Muscle layer of duodenum (tissue), 2 donors: Measurements from ENCODE around the gene IRF2.

Experiments
- H3K27ac ChIP-seq: one replicate; pipeline ENCODE4 v1.7.0; 2013; ENCODE audit warnings: mild to moderate bottlenecking, low read length
- H3K27me3 ChIP-seq: one replicate; pipeline ENCODE4 v1.7.0; 2013; ENCODE audit warnings: low read depth, mild to moderate bottlenecking, control low read depth, low read length
- H3K36me3 ChIP-seq, 2 donors: one replicate each; pipeline ENCODE4 v1.7.0; 2013; ENCODE audit warnings: low read length in 2 of 2, control low read depth in 1 of 2, mild to moderate bottlenecking in 1 of 2; ENCODE audit not compliant: insufficient read depth in 2 of 2, control insufficient read depth in 1 of 2
- H3K4me1 ChIP-seq, 2 donors: one replicate each; pipeline ENCODE4 v1.7.0; 2013; ENCODE audit warnings: low read length in 2 of 2, mild to moderate bottlenecking in 2 of 2, control low read depth in 1 of 2, moderate library complexity in 1 of 2; ENCODE audit not compliant: insufficient read depth in 2 of 2, control insufficient read depth in 1 of 2
- H3K4me3 ChIP-seq, 2 donors: one replicate each; pipeline ENCODE4 v1.7.0; 2013; ENCODE audit warnings: low read length in 2 of 2, low read depth in 1 of 2, mild to moderate bottlenecking in 1 of 2
- H3K9me3 ChIP-seq, 2 donors: one replicate each; pipeline ENCODE4 v1.7.0; 2013; ENCODE audit warnings: low read length in 2 of 2, control low read depth in 1 of 2, mild to moderate bottlenecking in 1 of 2; ENCODE audit not compliant: control insufficient read depth in 1 of 2
- donor health status: healthy.

Gene IRF2

DNA sequence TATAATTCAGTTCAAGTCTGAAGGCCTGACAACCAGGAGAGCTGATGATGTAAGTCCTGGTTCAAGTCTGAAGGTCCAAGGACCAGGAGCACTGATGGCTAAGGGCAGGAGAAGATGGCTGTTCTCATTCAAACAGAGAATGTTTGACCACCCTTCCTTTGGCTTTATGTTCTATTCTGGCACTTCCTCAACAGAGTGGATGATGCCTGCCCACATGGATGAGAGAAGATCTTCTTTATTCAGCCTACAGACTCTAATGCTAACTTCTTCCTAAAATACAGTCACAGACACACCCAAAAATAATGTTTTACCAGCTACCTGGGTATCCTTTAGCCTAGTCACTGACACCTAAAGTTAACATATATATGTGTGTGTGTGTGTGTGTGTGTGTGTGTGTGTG lies 25.6 kb upstream of the IRF2 start:
- Histone ChIP-seq H3K27me3 (no peaks in the 10 kb centered on the region), H3K4me3 (no peak overlapping the region)

GRCh38 chr4:184498598-184498997 lies 24.2 kb upstream of the IRF2 start:
- Histone ChIP-seq H3K36me3 (no peaks in the 10 kb centered on the region), H3K4me3 (no peak overlapping the region), H3K27me3 (no peaks in the 10 kb centered on the region), H3K4me1 (no peaks in the 10 kb centered on the region), H3K27ac (no peak overlapping the region), H3K9me3 (no peaks in the 10 kb centered on the region)

More for the DNA sequence above, 25.6 kb upstream of the IRF2 start:
- H3K36me3 ChIP-seq, result no peaks in the 10 kb centered on the region
- no peak overlapping the region for H3K27ac ChIP-seq
- H3K4me1 ChIP-seq, result no peaks in the 10 kb centered on the region
- H3K9me3 ChIP-seq, result no peaks in the 10 kb centered on the region

DNA sequence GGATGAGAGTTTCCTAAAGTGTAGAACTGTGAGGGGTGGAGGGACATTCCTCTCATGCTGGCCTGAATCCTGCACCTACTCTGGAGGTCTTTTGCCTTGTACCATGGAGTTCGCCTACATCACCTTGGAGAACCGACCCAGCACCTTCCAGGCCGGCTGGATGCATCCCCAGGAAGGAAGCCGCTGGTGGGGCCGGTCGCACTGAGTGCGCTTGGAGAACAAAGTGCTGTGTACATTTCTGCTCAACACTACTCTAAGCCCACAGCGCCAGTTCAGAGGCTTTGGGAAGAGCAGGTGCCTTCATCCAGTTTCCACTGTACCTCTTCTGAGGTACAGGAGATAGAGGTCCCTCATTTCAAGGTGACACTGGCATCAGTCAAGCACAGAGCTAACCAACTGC lies 15.4 kb upstream of the IRF2 start:
- H3K27ac ChIP-seq, result no peak overlapping the region
- H3K27me3 ChIP-seq, result no peaks in the 10 kb centered on the region
- no peaks in the 10 kb centered on the region for H3K9me3 ChIP-seq
- no peak overlapping the region for H3K4me3 ChIP-seq
- H3K36me3 ChIP-seq, result no peaks in the 10 kb centered on the region
- no peaks in the 10 kb centered on the region for H3K4me1 ChIP-seq

DNA sequence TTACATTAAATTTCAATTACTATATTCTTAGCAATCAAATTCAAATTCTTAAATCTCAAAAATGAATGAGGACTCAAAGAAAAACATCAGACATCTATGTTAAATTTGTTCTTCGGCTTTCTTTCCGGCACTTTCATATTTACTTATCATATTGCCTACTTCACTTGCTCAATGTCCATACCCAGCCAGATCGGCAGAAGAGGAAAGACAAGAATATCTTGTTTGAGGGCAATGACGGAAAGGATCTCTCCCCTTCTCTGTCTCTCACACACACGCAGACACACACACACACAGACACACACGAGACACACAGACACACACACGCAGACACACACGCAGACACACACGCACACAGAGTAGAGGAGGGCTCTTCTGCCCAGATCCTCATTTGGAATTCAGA lies 13.2 kb upstream of the IRF2 start:
- Histone ChIP-seq H3K36me3 (no peaks in the 10 kb centered on the region), H3K9me3 (no peaks in the 10 kb centered on the region), H3K27me3 (no peaks in the 10 kb centered on the region), H3K4me1 (no peaks in the 10 kb centered on the region), H3K27ac (no peak overlapping the region), H3K4me3 (no peak overlapping the region)

DNA sequence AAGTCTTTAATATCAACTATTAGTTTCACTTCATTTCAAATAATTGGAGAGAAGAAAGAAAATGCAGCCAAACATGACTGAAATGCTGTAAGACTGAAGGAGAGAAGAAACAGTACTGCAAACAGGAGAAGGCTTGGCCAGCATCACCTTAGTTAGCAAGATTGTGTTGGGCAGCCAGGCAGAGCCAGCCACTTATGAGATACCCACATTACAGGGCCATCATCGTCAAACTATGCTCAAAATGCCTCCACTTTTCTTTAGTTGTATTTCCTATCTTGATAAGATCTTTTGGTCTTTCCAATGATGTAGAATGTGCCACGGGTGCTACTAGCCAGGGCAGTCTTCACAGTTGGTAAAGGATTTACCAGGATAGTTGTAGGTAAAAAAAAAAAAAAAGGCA lies 10.9 kb upstream of the IRF2 start:
- no peak overlapping the region for H3K4me3 ChIP-seq
- H3K27ac ChIP-seq, result no peak overlapping the region
- no peaks in the 10 kb centered on the region for H3K27me3 ChIP-seq
- no peaks in the 10 kb centered on the region for H3K9me3 ChIP-seq
- H3K36me3 ChIP-seq, result no peaks in the 10 kb centered on the region
- H3K4me1 ChIP-seq, result no peaks in the 10 kb centered on the region

- Histone ChIP-seq H3K4me1 (peaks cover 0 to 12% of the 10 kb centered on the region in 2 donors), H3K4me3 (no peak overlapping the region), H3K27ac (no peak overlapping the region), H3K36me3 (no peaks in the 10 kb centered on the region), H3K9me3 (no peaks in the 10 kb centered on the region), H3K27me3 (no peaks in the 10 kb centered on the region)
These were observed 7.2 kb upstream of the IRF2 start for GRCh38 chr4:184481544-184481943.

DNA sequence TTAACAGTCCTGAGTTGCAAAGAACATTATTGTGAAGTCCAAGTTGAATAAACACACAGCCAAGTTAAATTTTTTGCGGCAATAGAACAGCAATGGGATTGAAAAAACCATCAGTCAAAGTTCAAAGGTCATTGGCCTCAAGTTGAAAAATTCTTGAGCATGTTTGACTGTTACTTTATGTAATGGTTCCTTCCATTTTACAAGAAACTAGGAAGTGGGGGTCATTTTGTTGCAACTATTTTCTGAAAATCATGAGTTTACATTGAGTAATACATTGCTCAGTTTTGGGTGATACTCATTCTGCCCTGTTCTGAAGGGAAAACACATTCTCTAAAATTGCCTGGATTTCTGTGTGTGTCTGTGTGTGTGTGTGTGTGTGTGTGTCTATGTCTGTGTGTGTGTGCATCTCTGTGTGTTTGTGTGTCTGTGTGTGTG lies 5.2 kb upstream of the IRF2 start:
- Histone ChIP-seq H3K27me3 (no peaks in the 10 kb centered on the region), H3K36me3 (no peaks in the 10 kb centered on the region), H3K4me3 (no peak overlapping the region), H3K9me3 (no peaks in the 10 kb centered on the region), H3K27ac (no peak overlapping the region), H3K4me1 (peaks cover 0 to 20% of the 10 kb centered on the region in 2 donors)

DNA sequence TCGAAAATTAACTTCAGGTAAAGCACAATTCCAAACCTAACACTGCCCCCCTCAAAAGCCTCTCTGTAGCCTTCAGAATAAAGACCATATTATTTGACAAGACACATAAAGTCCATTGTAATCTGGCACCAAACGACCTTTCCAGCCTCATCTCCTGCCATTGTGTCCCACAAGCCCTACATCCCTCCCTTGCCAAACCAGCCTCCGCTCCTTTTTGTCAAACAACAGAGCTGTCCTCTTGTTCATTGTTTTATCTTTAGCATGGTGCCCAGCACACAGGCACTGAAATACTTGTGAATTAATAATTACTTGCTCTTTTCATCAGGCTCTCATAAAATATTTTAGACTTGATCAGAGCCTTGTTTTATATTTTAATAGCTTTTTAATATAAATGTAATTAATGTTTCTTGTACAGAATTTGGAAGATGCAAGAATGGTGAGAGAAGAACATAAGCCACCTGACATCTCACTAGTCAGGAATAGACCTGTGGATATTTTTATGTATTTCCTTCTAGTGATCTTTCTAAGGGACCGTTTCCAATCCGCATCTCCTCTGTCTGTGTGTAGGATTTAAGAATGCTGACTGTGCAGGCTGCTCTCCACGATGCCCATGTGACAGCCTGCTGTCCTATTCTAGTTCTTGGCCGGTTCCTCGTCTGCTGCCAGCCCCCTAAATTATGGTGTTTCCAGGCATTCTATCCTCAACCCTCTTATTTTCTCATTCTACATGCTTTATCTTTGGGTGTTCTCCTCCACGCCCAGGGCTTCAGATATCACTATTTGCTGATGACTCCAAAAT lies 3.0 kb upstream of the IRF2 start:
- Histone ChIP-seq H3K27me3 (no peaks in the 10 kb centered on the region), H3K4me3 (no peak overlapping the region), H3K36me3 (peaks cover 0 to 3% of the 10 kb centered on the region in 2 donors), H3K27ac (no peak overlapping the region), H3K4me1 (peaks cover 0 to 20% of the 10 kb centered on the region in 2 donors), H3K9me3 (no peaks in the 10 kb centered on the region)

- Histone ChIP-seq H3K36me3 (peaks cover 0 to 3% of the 10 kb centered on the region in 2 donors), H3K27me3 (no peaks in the 10 kb centered on the region), H3K9me3 (no peaks in the 10 kb centered on the region), H3K4me3 (no peak overlapping the region), H3K4me1 (peaks cover 6 to 26% of the 10 kb centered on the region in 2 donors), H3K27ac (no peak overlapping the region)
These were observed 2.3 kb upstream of the IRF2 start for GRCh38 chr4:184476695-184477094.

DNA sequence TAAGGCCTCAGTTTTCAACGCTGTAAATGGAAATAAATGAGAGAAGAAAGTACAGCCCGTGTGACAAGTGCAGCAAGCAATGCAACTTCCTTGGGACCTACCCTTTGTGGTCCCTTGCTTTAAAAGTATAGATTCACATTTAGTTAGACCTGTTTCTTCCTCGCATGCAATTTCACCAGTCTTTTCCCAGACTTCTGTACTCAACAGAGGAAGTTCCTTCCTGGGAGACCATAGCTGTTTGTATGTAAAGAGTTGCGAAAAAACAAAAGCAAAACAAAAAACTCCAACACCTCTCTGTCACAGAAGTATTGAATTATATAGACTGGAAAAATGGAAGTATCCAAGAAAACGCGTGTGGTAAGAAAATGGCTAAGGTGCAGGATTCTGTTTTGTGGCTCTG lies 1.1 kb upstream of the IRF2 start:
- Histone ChIP-seq H3K4me3 (peak overlapping the region; percentile 92 to 98), H3K36me3 (peaks cover 0 to 3% of the 10 kb centered on the region in 2 donors), H3K9me3 (no peaks in the 10 kb centered on the region), H3K27me3 (no peaks in the 10 kb centered on the region), H3K4me1 (peaks cover 13 to 33% of the 10 kb centered on the region in 2 donors), H3K27ac (peak overlapping the region; percentile 99)

GRCh38 chr4:184475096-184475461 lies 729 bp upstream of the IRF2 start:
- peaks cover 13 to 35% of the 10 kb centered on the region in 2 donors for H3K4me1 ChIP-seq

More at GRCh38 chr4:184475096-184475461, 729 bp upstream of the IRF2 start:
- Histone ChIP-seq H3K27ac (peak overlapping the region; percentile 99), H3K9me3 (no peaks in the 10 kb centered on the region), H3K27me3 (no peaks in the 10 kb centered on the region), H3K36me3 (peaks cover 0 to 3% of the 10 kb centered on the region in 2 donors), H3K4me3 (peak overlapping the region; percentile 92 to 98)
